OCI-LY3 (cell line): Measurements from ENCODE around the gene CNDP2.

ENCODE experiments used
- H2AFZ ChIP-seq: fragments of 200-600, 300-600 bp; shearing (Covaris generic); 2 replicates; pipeline ENCODE4 v1.6.0; 2014; ENCODE audit warnings: antibody characterized with exemption, low read depth, low read length
- H3K27ac ChIP-seq: fragments of 200-600, 300-600 bp; sonication (generic); 2 replicates; pipeline ENCODE4 v1.5.1; 2014; ENCODE audit warnings: mild to moderate bottlenecking, low read length, moderate library complexity, mixed read lengths
- H3K27me3 ChIP-seq: fragments of 200-600, 300-600 bp; sonication (generic); 2 replicates; pipeline ENCODE4 v1.6.1; 2014; ENCODE audit warnings: low read depth, low read length, mixed read lengths
- H3K36me3 ChIP-seq: fragments of 200-600, 300-600 bp; sonication (generic); replicated peaks from 2 replicates; pipeline ENCODE3; 2014; ENCODE audit warnings: low read depth, low read length, mixed read lengths
- H3K4me1 ChIP-seq: fragments of 300-600, 200-600 bp; sonication (generic); 2 replicates; pipeline ENCODE4 v1.6.1; 2014; ENCODE audit warnings: low read length, mixed read lengths
- H3K4me2 ChIP-seq: fragments of 200-600, 300-600 bp; sonication (generic); 2 replicates; pipeline ENCODE4 v1.6.1; 2014; ENCODE audit warnings: low read length, mixed read lengths
- H3K4me3 ChIP-seq: fragments of 300-600, 200-600 bp; sonication (generic); 2 replicates; pipeline ENCODE4 v1.5.1; 2014; ENCODE audit warnings: antibody characterized with exemption, mild to moderate bottlenecking, low read length, moderate library complexity
- H3K79me2 ChIP-seq: fragments of 300-600, 200-600 bp; shearing (Covaris generic); 2 replicates; pipeline ENCODE4 v1.6.1; 2014; ENCODE audit warnings: mild to moderate bottlenecking, low read length, mixed read lengths
- H3K9ac ChIP-seq: fragments of 300-600, 200-600 bp; shearing (Covaris generic); 2 replicates; pipeline ENCODE4 v1.6.0; 2014; ENCODE audit warnings: mild to moderate bottlenecking, low read length, moderate library complexity
- H3K9me3 ChIP-seq: fragments of 200-600, 300-600 bp; shearing (Covaris generic); 2 replicates; pipeline ENCODE4 v1.6.1; 2014; ENCODE audit warnings: low read length, mixed read lengths; ENCODE audit not compliant: insufficient read depth
- H4K20me1 ChIP-seq: fragments of 200-600, 300-600 bp; sonication (generic); 2 replicates; pipeline ENCODE4 v1.6.1; 2016; ENCODE audit warnings: low read length, mixed read lengths; ENCODE audit not compliant: insufficient read depth
- EZH2phosphoT487 ChIP-seq: fragments of 200-600 bp; shearing (Covaris generic); IDR thresholded peaks from 2 replicates; pipeline ENCODE4 v1.6.1; 2018; ENCODE audit warnings: antibody characterized with exemption, mixed run types, low read depth
- TF ChIP-seq, protein P1 (sequence below): fragments of 200-600, 300-600 bp; sonication (generic); IDR thresholded peaks from 2 replicates; pipeline ENCODE4 v1.5.1; 2014; ENCODE audit warnings: antibody characterized with exemption, low read length, low read depth

CNDP2 gene

GRCh38 chr18:74511823-74512222 is 15.7 kb downstream of the CNDP2 start:
- Histone ChIP-seq H3K27me3 (no peaks in the 10 kb centered on the region), H3K27ac (no peak overlapping the region), H3K9me3 (no peaks in the 10 kb centered on the region), H2AFZ (no peak overlapping the region), H3K4me2 (no peak overlapping the region), H3K36me3 (peaks cover 90% of the 10 kb centered on the region), H4K20me1 (peaks cover 19% of the 10 kb centered on the region), H3K4me3 (no peak overlapping the region), H3K79me2 (peaks cover 23% of the 10 kb centered on the region; the same call in 1 of the 2 replicates), H3K9ac (no peak overlapping the region), H3K4me1 (no peaks in the 10 kb centered on the region)
- TF ChIP-seq, protein P1, sequence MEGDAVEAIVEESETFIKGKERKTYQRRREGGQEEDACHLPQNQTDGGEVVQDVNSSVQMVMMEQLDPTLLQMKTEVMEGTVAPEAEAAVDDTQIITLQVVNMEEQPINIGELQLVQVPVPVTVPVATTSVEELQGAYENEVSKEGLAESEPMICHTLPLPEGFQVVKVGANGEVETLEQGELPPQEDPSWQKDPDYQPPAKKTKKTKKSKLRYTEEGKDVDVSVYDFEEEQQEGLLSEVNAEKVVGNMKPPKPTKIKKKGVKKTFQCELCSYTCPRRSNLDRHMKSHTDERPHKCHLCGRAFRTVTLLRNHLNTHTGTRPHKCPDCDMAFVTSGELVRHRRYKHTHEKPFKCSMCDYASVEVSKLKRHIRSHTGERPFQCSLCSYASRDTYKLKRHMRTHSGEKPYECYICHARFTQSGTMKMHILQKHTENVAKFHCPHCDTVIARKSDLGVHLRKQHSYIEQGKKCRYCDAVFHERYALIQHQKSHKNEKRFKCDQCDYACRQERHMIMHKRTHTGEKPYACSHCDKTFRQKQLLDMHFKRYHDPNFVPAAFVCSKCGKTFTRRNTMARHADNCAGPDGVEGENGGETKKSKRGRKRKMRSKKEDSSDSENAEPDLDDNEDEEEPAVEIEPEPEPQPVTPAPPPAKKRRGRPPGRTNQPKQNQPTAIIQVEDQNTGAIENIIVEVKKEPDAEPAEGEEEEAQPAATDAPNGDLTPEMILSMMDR: no peak
- no peak for TF ChIP-seq EZH2phosphoT487

DNA sequence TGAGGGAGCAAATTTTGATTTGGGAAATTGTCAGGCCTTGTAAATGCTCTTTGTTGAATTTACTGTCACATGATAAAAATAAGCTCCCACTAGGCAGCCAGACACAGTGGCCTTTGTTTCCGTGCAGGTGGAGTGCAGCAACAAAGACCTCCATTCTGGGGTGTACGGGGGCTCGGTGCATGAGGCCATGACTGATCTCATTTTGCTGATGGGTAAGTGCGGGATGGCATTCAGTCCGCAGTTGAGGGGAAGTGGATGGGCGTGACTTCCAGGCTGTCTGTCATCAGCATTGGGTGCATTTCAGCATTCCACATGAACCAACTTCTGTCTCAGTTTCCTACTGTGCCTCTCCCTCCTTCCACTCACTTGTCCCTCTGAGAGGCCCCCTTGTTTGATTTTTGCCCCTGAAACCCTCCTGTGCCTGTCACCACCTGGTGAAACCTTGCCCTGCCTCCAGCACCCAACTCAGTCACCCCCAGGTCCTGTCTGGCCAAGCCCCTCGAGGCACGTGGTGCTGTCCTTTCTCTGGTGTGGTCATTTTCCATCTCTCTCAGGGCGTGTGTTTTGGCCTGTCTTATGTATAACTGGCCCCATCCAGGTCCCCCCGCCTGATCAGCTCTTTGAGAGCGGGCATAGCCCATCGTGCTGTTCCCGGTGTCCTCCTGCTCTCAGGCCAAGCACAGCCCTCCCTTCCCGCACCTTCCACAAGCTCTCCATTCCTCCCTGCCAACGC is 16.3 kb downstream of the CNDP2 start:
- H3K79me2 ChIP-seq: peaks cover 23% of the 10 kb centered on the region; the same call in 1 of the 2 replicates
- H3K9me3 ChIP-seq: no peaks in the 10 kb centered on the region
- TF ChIP-seq, protein P1: no peak
- TF ChIP-seq EZH2phosphoT487: no peak
- H3K4me2 ChIP-seq: no peak overlapping the region
- peaks cover 19% of the 10 kb centered on the region for H4K20me1 ChIP-seq
- H3K4me3 ChIP-seq: no peak overlapping the region
- no peaks in the 10 kb centered on the region for H3K27me3 ChIP-seq
- H3K4me1 ChIP-seq: no peaks in the 10 kb centered on the region
- no peak overlapping the region for H3K9ac ChIP-seq
- no peak overlapping the region for H2AFZ ChIP-seq
- H3K27ac ChIP-seq: no peak overlapping the region
- H3K36me3 ChIP-seq: peaks cover 89% of the 10 kb centered on the region

- H4K20me1 ChIP-seq: peaks cover 20% of the 10 kb centered on the region
- TF ChIP-seq, protein P1: no peak
- no peak for TF ChIP-seq EZH2phosphoT487
- H3K9me3 ChIP-seq: no peaks in the 10 kb centered on the region
- no peak overlapping the region for H3K9ac ChIP-seq
- no peaks in the 10 kb centered on the region for H3K4me1 ChIP-seq
- H3K79me2 ChIP-seq: peaks cover 20% of the 10 kb centered on the region; the same call in 1 of the 2 replicates
- no peak overlapping the region for H3K4me2 ChIP-seq
- H3K27me3 ChIP-seq: no peaks in the 10 kb centered on the region
- no peak overlapping the region for H3K27ac ChIP-seq
- H3K4me3 ChIP-seq: no peak overlapping the region
- no peak overlapping the region for H2AFZ ChIP-seq
- peaks cover 85% of the 10 kb centered on the region for H3K36me3 ChIP-seq
Observed at GRCh38 chr18:74513149-74513882, 17.2 kb downstream of the CNDP2 start.

DNA sequence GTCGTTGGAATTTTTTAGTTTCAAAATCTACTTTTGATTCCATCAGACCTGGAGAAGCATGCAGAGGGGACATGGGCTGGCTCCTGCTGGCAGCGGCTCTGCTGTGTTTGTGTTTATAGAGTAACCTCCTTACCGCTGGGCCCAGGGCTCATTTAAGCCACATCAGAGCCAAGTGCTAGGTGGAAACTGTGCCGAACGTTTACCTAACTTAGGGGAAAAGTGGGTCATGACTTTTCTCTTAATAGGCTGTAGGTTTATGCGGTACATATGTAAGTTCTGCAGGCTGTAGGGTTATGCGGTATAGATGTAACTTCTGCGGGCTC is 17.7 kb downstream of the CNDP2 start:
- Histone ChIP-seq H3K4me2 (no peak overlapping the region), H3K9me3 (no peaks in the 10 kb centered on the region), H3K4me3 (no peak overlapping the region), H3K79me2 (peaks cover 20% of the 10 kb centered on the region; the same call in 1 of the 2 replicates), H3K27ac (no peak overlapping the region), H3K4me1 (no peaks in the 10 kb centered on the region), H3K27me3 (no peaks in the 10 kb centered on the region), H2AFZ (no peak overlapping the region), H4K20me1 (peaks cover 22% of the 10 kb centered on the region), H3K36me3 (peaks cover 85% of the 10 kb centered on the region), H3K9ac (no peak overlapping the region)
- TF ChIP-seq, protein P1: no peak
- TF ChIP-seq EZH2phosphoT487: no peak
